RWPE2 (cell line): ENCODE data around the gene SYNJ2.

ENCODE experiments used
- ATAC-seq: fragments of 200-7000 bp; cut with Tn5 transposase; 3 replicates; pipeline ENCODE4 v1.9.1; 2021; ENCODE audit warnings: low read depth
- DNase-seq: peaks from one replicate; pipeline ENCODE4 v3.0.0-alpha.2; 2020; ENCODE audit warnings: low spot score
- H3K27ac ChIP-seq: fragments of 450-650 bp; 2 replicates; pipeline ENCODE4 v1.5.1; 2017; ENCODE audit warnings: mild to moderate bottlenecking; ENCODE audit not compliant: poor library complexity, severe bottlenecking
- H3K27me3 ChIP-seq: fragments of 250-450 bp; sonication (Bioruptor Pico); 2 replicates; pipeline ENCODE4 v1.5.1; 2021; ENCODE audit warnings: mild to moderate bottlenecking, moderate library complexity; ENCODE audit not compliant: insufficient read depth, poor library complexity, severe bottlenecking
- H3K36me3 ChIP-seq: fragments of 250-450 bp; sonication (Bioruptor Pico); 2 replicates; pipeline ENCODE4 v1.5.1; 2020; ENCODE audit warnings: low read depth, mild to moderate bottlenecking, moderate library complexity
- H3K4me1 ChIP-seq: fragments of 250-450 bp; sonication (Bioruptor Pico); 2 replicates; pipeline ENCODE4 v1.5.1; 2021; ENCODE audit warnings: mild to moderate bottlenecking, moderate library complexity; ENCODE audit not compliant: insufficient read depth, poor library complexity, severe bottlenecking
- H3K4me3 ChIP-seq: fragments of 250-450 bp; sonication (Bioruptor Pico); 2 replicates; pipeline ENCODE4 v1.5.1; 2021; ENCODE audit warnings: mild to moderate bottlenecking, moderate library complexity; ENCODE audit not compliant: severe bottlenecking
- H3K9me3 ChIP-seq: fragments of 250-450 bp; sonication (Bioruptor Pico); 2 replicates; pipeline ENCODE4 v1.5.1; 2021; ENCODE audit warnings: mild to moderate bottlenecking, moderate library complexity; ENCODE audit not compliant: severe bottlenecking
- TF ChIP-seq, protein P1 (sequence below): fragments of 450-650 bp; IDR thresholded peaks from one replicate; pipeline ENCODE4 v1.5.1; 2017; ENCODE audit warnings: mild to moderate bottlenecking, moderate library complexity; ENCODE audit not compliant: poor library complexity, severe bottlenecking

Gene SYNJ2

DNA sequence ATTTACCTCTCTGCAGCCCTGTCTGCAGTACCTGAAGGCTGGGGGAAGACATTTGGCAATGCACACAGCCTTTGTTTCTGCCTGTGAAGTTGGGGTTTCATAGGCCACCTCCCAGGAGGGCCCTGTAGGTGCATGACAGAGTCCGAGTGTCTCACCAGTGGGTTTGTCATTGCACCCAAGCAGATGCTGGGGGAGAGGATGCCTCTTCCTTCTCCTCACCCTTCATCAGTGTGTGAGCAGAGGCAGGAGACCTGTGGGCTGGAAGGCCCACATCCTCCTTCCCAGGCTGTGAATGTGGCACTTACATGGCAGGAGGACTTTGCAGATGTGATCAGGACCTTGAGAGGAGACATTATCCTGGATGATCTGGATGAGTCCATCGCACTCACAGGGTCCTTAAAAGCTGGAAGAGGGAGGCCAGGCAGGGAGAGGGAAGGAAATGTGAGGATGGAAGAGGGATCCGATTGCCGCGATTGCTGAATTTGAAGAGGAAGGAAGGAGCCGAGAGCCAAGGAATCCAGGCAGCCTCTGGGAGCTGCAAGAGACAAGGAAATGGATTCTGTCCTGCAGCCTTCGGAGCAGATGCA is 30.4 kb downstream of the SYNJ2 start:
- Histone ChIP-seq H3K27ac (no peak overlapping the region), H3K4me3 (no peak overlapping the region), H3K9me3 (no peaks in the 10 kb centered on the region), H3K27me3 (no peaks in the 10 kb centered on the region), H3K36me3 (no peaks in the 10 kb centered on the region), H3K4me1 (no peaks in the 10 kb centered on the region)
- ATAC-seq (no peak), DNase-seq (peak; percentile 9)
- TF ChIP-seq, protein P1, sequence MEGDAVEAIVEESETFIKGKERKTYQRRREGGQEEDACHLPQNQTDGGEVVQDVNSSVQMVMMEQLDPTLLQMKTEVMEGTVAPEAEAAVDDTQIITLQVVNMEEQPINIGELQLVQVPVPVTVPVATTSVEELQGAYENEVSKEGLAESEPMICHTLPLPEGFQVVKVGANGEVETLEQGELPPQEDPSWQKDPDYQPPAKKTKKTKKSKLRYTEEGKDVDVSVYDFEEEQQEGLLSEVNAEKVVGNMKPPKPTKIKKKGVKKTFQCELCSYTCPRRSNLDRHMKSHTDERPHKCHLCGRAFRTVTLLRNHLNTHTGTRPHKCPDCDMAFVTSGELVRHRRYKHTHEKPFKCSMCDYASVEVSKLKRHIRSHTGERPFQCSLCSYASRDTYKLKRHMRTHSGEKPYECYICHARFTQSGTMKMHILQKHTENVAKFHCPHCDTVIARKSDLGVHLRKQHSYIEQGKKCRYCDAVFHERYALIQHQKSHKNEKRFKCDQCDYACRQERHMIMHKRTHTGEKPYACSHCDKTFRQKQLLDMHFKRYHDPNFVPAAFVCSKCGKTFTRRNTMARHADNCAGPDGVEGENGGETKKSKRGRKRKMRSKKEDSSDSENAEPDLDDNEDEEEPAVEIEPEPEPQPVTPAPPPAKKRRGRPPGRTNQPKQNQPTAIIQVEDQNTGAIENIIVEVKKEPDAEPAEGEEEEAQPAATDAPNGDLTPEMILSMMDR = no peak

DNA sequence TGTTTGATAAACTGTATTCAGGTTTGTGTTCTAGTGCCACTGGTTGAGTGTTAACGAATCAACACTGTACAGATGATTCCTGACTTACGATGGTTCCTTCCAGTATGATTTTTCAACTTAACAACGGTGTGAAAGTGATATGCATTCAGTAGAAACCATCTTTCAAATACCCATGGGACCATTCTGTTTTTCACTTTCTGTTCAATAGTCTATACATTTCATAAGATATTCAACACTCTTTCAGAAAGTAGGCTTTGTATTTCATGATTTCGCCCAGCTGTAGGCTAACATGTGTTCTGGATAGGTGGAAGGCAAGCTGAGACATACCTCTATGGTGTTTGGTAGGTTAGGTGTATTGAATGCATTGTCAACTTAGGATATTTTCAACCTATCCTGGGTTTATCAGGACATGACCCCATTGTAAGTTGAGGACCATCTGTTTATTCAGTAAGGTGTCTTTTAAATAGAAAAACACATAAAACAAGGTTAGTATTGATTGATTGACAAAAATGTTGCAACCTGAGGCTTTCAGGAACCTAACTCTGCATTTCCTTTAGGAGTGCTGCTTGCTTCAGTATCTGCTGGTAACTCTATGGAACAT is 32.3 kb downstream of the SYNJ2 start:
- Histone ChIP-seq H3K4me1 (no peaks in the 10 kb centered on the region), H3K27me3 (no peaks in the 10 kb centered on the region), H3K36me3 (no peaks in the 10 kb centered on the region), H3K27ac (no peak overlapping the region), H3K4me3 (no peak overlapping the region), H3K9me3 (no peaks in the 10 kb centered on the region)
- DNase-seq (no peak), ATAC-seq (no peak)
- TF ChIP-seq, protein P1 = no peak

DNA sequence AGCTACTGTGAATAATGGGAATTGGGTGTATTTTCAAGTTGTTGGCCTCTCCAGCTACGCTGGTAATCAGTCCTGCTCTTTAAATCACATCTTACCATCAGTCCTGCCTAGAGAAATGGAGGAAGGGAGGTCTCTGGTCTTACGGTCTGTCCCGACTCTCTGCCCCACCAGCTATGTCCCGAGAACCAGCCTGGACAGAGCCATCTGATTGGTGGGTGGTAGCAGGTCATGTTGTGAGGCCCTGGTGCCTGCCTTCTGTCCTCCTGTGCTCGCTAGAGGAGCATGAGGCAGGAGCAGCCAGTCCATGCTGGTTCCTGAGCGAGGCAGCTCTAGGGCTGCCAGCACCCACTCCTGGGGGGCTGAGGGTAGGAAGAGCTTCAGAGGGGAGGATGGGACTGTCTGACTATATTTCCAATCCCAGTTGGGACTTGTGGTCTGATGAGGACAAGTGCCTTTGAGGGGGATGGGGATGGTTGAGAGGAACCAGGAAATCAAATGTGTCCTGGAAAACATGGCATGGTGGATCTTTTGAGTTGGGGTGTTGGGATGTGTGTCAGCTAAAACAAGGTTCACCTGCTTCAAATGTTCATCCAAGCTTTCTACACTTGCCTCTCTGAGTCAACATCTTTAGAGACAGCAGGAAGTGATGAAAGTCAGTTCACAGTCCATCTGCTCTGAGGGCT is 33.0 kb downstream of the SYNJ2 start:
- DNase-seq = peak; percentile 12
- Histone ChIP-seq H3K27ac (no peak overlapping the region), H3K36me3 (no peaks in the 10 kb centered on the region), H3K4me1 (no peaks in the 10 kb centered on the region), H3K4me3 (no peak overlapping the region), H3K27me3 (no peaks in the 10 kb centered on the region), H3K9me3 (no peaks in the 10 kb centered on the region)
- TF ChIP-seq, protein P1 = no peak
- no peak for ATAC-seq

DNA sequence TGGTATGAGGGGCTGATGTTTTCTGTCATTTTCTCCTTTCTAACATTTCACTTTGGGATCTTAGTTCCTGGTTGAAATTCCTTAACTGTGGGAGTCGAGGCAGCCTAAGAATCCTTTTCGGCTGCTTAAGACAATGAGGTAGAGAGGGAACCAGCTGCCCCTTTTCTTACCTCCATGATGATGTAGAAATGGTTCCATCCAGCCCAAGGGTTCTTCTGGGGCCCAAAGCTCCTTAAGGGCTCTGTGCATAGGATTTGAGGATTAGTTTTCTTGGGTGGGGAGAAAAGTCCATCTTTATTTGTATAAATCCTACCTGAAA is 33.5 kb downstream of the SYNJ2 start:
- no peaks in the 10 kb centered on the region for H3K4me1 ChIP-seq
- H3K27ac ChIP-seq = no peak overlapping the region
- no peak overlapping the region for H3K4me3 ChIP-seq

More for the DNA sequence above, 33.5 kb downstream of the SYNJ2 start:
- Histone ChIP-seq H3K36me3 (no peaks in the 10 kb centered on the region), H3K9me3 (no peaks in the 10 kb centered on the region), H3K27me3 (no peaks in the 10 kb centered on the region)
- no peak for ATAC-seq
- TF ChIP-seq, protein P1 = no peak
- DNase-seq = no peak
